GM12878 (cell line): ENCODE results near the gene OR4E2.

Experiments
- CTCF ChIP-seq, 3 experiments: IDR thresholded peaks in 2 of 3; conservative IDR thresholded peaks in 1 of 3; 2 replicates each; pipeline ENCODE4 v1.5.1; 2011; ENCODE audit warnings: low read depth in 3 of 3, low read length in 3 of 3, mild to moderate bottlenecking in 3 of 3, control low read depth in 2 of 3, moderate library complexity in 2 of 3, inconsistent platforms in 1 of 3, mixed read lengths in 1 of 3; ENCODE audit not compliant: control insufficient read depth in 2 of 3, insufficient read depth in 1 of 3; ENCODE audit errors: extremely low read depth in 1 of 3
- FOS ChIP-seq: IDR thresholded peaks from 3 replicates; pipeline ENCODE4 v1.6.1; 2011; ENCODE audit warnings: borderline replicate concordance; ENCODE audit not compliant: insufficient read length; ENCODE audit errors: extremely low read depth
- GABPA ChIP-seq: IDR thresholded peaks from 2 replicates; pipeline ENCODE4 v1.6.1; 2014; ENCODE audit warnings: antibody characterized with exemption, low read depth, mild to moderate bottlenecking, inconsistent platforms
- KDM1A ChIP-seq: fragments of 200-600 bp; sonication (generic); IDR thresholded peaks from 2 replicates; pipeline ENCODE4 v1.6.1; 2016; ENCODE audit warnings: borderline replicate concordance
- USF1 ChIP-seq: IDR thresholded peaks from 2 replicates; pipeline ENCODE4 v1.6.1; 2011; ENCODE audit warnings: borderline replicate concordance, low read depth, mild to moderate bottlenecking, moderate library complexity, mixed read lengths, low read length; ENCODE audit not compliant: insufficient read depth; ENCODE audit errors: extremely low read length
- ZNF217 ChIP-seq: fragments of 450-650 bp; IDR thresholded peaks from 2 replicates; pipeline ENCODE4 v1.6.1; 2017; ENCODE audit warnings: antibody characterized with exemption, mild to moderate bottlenecking
- ZZZ3 ChIP-seq: IDR thresholded peaks from 2 replicates; pipeline ENCODE4 v1.6.1; 2011; ENCODE audit warnings: low read depth; ENCODE audit not compliant: control insufficient read depth, insufficient read length

- TF ChIP-seq CTCF (IDR thresholded peaks at IDR 0.05 in 2 of 3, conservative IDR thresholded peaks at IDR 0.05 in 1 of 3; ENCODE audit: control insufficient read depth in 2 of 3, extremely low read depth in 1 of 3, insufficient read depth in 1 of 3, low read depth in 3 of 3, low read length in 3 of 3) (no peak), USF1 (no peak), FOS (no peak), ZZZ3 (no peak), KDM1A (no peak), ZNF217 (no peak), GABPA (no peak)
Observed at GRCh38 chr14:21626491-21627230, 27.0 kb upstream of the OR4E2 start.
